Fibroblast of mammary gland (primary cell): ENCODE results near the gene UEVLD.

ENCODE experiments used
- DNase-seq: peaks from one replicate; pipeline ENCODE4 v3.0.0-alpha.2; 2010; ENCODE audit warnings: low read depth
- H3K4me3 ChIP-seq: 2 replicates; pipeline ENCODE4 v1.5.1; 2011; ENCODE audit warnings: low read depth, mild to moderate bottlenecking, low read length, moderate library complexity; ENCODE audit not compliant: control insufficient read depth
- TF ChIP-seq, protein P1 (sequence below): conservative IDR thresholded peaks from 2 replicates; pipeline ENCODE4 v1.5.1; 2011; ENCODE audit warnings: low read depth, low read length, inconsistent platforms; ENCODE audit not compliant: control insufficient read depth, insufficient read depth

The UEVLD gene

GRCh38 chr11:18533365-18533764 lies 55.2 kb downstream of the UEVLD start:
- TF ChIP-seq, protein P1, sequence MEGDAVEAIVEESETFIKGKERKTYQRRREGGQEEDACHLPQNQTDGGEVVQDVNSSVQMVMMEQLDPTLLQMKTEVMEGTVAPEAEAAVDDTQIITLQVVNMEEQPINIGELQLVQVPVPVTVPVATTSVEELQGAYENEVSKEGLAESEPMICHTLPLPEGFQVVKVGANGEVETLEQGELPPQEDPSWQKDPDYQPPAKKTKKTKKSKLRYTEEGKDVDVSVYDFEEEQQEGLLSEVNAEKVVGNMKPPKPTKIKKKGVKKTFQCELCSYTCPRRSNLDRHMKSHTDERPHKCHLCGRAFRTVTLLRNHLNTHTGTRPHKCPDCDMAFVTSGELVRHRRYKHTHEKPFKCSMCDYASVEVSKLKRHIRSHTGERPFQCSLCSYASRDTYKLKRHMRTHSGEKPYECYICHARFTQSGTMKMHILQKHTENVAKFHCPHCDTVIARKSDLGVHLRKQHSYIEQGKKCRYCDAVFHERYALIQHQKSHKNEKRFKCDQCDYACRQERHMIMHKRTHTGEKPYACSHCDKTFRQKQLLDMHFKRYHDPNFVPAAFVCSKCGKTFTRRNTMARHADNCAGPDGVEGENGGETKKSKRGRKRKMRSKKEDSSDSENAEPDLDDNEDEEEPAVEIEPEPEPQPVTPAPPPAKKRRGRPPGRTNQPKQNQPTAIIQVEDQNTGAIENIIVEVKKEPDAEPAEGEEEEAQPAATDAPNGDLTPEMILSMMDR, result no peak
- no peak overlapping the region for H3K4me3 ChIP-seq
- no peak for DNase-seq

DNA sequence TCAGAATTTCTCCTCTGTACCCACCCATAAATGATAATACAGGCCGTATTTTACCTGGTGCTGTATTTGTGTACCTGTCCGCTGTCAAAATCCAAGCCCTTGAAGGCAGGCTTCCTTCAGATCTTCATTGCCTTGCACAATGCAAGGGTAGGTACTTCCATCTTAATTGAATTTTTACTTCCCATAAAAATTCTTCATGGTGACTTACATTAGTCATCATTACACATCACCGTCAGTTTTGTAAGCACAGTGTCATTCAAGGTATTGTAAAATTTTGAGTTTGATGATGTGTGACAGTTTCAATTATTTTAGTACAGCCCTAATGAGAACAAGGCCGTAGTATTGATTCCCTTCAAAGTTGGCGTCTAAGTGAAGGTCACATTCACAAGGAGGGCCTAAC lies 61.0 kb downstream of the UEVLD start:
- peak; percentile 62 for DNase-seq
- peak overlapping the region; percentile 97 for H3K4me3 ChIP-seq
- TF ChIP-seq, protein P1, result no peak

GRCh38 chr11:18526521-18527296 lies 61.8 kb downstream of the UEVLD start, which contains the start of gene TSG101:
TSG101 (minus strand) TSS chr11:18526942; CDS start chr11:18526816, 126 bp downstream.
- TF ChIP-seq, protein P1, result no peak

GRCh38 chr11:18526130-18526520 lies 62.4 kb downstream of the UEVLD start:
- TF ChIP-seq, protein P1, result no peak
- no peak for DNase-seq
- peak overlapping the region; percentile 97 for H3K4me3 ChIP-seq

More at GRCh38 chr11:18526521-18527296, 61.8 kb downstream of the UEVLD start, which contains the start of gene TSG101:
- peak; percentile 91 for DNase-seq
- H3K4me3 ChIP-seq, result peak within 1 kb of the TSS; percentile 97

DNA sequence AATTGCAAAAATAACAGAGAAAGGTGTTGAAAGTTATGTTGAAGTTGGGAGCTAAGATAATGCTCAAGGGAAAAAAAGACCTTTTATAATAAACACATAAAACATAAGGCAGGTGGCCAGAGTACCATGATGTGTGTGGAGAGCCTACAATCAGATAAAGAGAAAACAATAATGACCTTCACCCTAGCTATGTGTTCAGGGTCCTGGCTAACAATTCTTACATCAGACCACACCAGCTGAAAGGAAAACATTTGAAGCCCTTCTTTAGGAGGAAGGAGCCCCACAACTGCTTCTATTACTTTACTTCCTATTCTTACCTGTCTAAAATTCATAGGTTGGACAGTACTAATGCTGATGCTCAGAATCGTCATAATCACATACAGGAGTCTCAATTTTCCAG lies 64.3 kb downstream of the UEVLD start:
- TF ChIP-seq, protein P1, result no peak
- DNase-seq, result no peak

GRCh38 chr11:18523084-18523483 lies 65.5 kb downstream of the UEVLD start:
- TF ChIP-seq, protein P1, result no peak
- no peak overlapping the region for H3K4me3 ChIP-seq
- DNase-seq, result no peak

More for the DNA sequence above, 64.3 kb downstream of the UEVLD start:
- H3K4me3 ChIP-seq, result no peak overlapping the region

- H3K4me3 ChIP-seq, result no peak overlapping the region
- TF ChIP-seq, protein P1, result peak; percentile 22
- peak; percentile 36 for DNase-seq
Measured at GRCh38 chr11:18522388-18522787, 66.1 kb downstream of the UEVLD start.
